HG03135 (cell line): ENCODE measurements around the gene IFRD1.

Experiments
- ATAC-seq: cut with Tn5 transposase; IDR thresholded peaks from one replicate; pipeline ENCODE4 v1.9.1; 2021; ENCODE audit warnings: mild to moderate bottlenecking, moderate library complexity; ENCODE audit not compliant: unreplicated experiment

Gene IFRD1, protein sequence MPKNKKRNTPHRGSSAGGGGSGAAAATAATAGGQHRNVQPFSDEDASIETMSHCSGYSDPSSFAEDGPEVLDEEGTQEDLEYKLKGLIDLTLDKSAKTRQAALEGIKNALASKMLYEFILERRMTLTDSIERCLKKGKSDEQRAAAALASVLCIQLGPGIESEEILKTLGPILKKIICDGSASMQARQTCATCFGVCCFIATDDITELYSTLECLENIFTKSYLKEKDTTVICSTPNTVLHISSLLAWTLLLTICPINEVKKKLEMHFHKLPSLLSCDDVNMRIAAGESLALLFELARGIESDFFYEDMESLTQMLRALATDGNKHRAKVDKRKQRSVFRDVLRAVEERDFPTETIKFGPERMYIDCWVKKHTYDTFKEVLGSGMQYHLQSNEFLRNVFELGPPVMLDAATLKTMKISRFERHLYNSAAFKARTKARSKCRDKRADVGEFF

DNA sequence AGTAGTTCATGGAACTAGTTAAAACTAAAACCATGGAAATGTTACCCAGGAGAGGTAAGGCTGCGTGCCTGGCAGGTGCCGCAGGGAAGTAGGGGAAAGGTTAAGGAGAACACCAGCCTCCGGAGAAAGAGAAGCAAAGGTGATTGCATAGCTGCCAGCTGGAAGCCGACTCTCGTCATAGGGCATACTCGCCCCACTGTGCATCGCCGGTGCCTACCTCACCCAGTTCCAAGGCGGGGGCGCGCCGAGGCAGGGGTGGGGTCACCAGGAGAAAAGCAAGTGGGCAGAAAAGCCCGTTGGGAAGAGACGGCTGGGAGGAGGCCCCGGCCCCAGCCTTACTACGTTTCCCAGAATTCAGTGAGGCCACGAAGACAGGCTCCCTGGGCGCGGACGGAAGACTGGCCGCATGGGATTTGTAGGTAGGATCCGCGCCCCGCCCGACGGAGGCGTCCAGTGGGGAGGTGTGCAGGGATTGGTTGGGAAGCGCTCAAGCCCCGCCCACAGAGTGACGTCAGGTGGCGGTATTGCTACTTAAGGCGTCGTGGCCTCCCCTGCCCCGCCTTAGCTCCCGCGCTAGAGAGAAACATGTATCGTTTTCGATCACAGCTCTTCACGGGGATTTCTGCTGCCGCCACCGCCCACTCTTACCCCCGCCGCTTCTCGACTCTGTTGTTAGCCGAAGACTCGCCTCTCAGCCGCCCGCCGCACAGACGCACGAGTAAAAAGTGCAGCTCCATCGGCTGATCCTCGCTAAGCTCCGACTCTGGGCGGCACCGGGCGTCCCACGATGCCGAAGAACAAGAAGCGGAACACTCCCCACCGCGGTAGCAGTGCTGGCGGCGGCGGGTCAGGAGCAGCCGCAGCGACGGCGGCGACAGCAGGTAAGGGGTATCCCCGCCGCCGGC, at the start of gene IFRD1:
Gene IFRD1, plus strand, starts transcription at position 559 of the 905 bp plus-strand sequence. Its CDS starts 229 bp downstream, at position 788.
- ATAC-seq: peak; percentile 76

DNA sequence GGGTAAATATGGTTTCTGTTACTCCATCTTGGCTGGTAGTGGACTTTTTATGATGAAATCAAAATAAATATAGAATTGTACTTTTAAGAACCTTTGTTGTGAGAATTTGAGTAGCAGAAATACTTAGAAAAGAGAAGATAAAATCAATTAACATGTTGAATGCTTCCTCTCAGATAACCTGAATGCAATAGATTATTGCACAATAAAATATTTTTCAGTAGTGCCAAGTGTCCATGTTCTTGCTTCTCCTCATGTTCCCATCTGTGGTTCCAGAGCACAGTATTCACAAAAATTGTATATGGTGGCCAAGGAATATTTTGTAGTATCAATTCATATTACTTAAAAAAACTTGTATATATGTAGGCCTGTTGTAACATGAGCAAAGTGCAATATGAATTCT, 45.9 kb upstream of the IFRD1 start:
- no peak for ATAC-seq

DNA sequence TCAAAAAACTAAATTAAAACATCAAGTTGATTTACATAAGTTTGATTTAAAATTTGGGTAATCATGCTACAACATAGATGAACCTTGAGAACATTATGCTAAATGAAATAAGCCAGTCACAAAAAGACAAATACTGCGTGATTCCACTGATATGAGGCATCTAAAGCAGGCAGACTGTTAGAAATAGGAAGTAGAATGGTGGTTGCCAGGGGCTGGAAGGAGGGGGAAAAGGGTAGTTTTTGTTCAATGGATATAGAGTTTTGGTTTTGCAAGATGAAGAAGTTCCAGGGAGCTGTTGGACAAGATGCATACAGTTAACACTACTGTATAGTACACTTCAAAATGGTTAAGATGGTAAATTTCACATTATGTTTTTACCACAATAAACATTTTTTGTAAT, 45.0 kb upstream of the IFRD1 start:
- ATAC-seq: no peak

DNA sequence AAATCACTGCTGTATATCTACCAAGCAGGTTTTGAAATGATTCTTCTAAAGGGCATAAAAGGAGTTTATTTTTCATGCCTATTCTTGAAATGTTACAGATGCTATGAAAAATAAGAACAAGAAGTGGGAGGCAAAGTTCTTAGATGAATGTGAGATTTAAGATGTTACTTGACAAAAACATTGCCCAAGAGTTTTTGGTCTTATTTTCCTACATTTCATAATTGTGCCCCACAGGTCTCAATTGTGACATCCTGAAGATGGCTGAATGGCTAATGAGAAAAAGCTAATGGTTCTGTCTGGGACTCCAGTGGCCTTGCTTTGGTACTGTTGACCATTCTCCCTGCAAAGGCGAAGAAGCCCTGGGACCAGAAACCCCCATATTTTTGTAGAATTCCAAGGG, 43.0 kb upstream of the IFRD1 start:
- ATAC-seq: no peak

DNA sequence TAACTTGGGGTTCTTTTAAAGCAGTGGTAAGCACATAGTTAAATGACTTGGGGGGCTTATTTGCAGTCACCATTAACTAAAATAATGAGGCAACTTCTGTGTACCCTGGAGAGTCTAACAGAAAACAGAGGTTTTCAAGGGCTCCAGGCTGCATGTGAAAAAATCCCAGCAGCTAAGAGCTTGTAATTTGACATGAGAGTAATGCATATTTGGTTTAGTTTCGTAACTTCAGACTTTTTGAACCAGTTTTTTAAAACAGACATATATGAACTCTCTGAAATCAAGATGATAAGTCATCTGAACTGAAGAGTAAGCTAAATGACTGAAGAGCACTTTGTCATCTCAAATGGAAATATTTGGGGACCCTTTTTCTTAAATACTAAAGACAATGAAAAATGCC, 40.2 kb upstream of the IFRD1 start:
- ATAC-seq: no peak

DNA sequence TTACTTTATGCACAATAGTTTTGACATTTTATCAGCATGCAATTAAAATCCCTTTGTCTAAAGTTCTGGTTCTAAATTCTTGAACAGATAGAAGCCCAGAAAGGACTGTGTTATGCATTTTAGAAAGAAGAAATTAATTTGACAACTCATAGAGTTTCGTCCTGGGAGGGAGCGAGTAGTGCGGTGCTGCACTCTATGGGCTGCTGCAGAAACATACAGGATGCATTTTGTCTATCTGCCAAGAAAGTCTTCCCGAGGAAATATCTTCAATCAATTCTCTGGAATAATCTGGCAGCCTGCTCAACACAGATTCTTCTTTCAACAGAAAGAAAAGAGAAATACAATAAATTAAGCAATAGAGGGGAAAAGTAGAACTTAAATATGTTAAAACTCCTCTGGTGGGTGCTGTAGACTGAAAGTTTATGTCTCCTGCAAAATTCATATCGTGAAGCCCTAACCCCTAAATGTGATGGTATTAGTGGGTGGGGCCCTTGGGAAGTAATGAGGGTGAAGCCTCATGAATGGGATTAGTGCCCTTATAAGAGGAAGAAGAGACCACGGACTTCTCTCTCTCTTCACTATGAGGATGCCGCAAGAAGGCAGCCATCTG, 39.0 kb upstream of the IFRD1 start:
- ATAC-seq: no peak

DNA sequence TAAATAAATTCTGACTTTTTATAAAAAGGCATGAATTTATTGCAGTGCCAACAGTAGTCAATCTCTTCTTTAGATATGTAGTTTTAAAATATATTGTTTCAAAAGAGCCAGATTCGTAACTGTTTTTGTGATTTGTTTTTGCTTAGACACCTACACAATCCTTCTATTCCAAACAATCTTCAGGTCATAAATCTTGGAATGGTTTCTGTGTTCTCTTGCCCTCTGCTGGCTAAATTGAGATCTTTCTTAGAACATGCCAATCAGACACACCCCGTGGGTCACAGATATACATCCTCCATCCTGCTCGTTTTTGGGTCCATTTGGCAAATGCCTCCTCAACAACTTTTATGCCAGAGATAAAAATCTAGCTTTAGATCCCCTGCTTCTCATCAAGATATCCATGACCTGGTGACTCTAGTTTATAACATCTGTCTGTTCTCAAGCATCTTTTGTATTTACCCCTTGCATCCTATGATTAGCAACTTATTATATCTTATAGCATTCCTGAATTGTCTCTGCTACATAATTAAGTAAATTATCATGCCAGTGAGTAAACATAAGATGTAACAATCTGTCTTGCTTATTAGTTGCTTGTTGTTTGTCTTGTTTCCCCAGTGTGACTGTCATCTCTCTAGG, 35.3 kb upstream of the IFRD1 start:
- no peak for ATAC-seq

DNA sequence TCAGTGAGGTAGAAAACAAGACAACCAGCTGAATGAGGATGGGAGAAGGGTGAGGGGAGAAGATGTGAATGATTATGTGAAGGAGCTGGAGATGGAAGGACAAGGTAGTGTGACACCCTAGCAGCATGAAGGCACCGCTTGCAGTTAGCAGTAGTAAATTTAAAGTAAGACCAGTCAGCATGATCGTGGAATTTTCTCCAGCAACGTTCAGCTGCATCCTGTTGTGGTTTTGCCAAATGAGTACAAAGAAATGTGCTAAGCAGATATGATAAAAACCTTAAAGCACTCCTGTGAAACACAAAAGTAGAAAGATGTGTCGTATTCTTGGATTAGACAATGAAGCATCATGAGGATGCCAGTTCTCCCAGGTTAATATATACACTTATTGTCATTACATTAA, 34.1 kb upstream of the IFRD1 start:
- ATAC-seq: no peak

DNA sequence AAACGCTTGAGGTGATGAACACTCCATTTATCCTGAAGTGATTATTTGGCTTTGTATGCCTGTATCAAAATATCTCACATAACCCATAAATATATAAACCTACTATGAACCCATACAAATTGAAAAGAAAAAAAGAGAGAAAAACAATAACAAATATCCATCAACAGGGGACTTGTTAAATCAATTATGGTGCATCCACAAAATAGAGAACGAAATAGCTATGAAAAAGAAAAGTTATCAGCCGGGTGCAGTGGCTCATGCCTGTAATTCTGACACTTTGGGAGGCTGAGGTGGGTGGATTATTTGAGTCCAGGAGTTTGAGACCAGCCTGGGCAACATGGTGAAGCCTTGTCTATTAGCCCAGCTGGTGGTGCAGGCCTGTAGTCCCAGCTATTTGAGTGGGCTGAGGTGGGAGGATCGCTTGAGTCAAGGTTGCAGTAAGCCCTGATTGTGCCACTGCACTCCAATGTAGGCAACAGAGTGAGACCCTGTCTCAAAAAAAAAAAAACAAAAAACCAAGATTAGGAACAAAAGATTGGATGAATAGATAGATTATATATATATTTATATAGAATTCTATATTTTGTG, 30.6 kb upstream of the IFRD1 start:
- ATAC-seq: no peak

DNA sequence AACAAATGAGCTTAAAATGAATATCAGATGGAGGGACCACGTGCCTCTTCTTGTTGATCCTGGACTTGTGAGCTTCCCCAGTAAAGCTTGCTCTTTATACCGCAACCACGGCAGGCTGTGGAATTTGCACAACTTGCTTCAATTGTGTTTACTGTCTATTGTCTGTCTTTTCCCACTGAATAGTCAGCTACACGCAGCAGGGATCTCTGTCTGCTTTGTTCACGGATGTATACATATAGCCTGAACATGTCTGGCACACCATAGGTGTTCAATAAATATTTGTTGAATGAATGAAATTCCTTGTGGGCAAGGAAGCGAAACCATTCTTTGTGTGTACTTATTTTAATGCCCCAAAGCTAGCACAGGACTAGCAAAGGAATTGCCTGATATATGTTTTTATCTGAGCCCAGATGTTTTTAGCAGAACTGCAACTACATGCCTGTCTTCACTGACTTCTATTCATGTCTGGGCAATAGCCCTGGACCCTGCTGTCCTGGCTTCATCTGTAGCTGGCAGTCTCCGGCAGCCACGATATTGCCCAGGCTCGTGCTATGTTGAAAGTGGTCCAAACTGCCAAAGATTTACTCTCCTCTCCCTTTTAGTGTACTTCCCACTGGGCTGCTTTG, 29.9 kb upstream of the IFRD1 start:
- ATAC-seq: no peak

DNA sequence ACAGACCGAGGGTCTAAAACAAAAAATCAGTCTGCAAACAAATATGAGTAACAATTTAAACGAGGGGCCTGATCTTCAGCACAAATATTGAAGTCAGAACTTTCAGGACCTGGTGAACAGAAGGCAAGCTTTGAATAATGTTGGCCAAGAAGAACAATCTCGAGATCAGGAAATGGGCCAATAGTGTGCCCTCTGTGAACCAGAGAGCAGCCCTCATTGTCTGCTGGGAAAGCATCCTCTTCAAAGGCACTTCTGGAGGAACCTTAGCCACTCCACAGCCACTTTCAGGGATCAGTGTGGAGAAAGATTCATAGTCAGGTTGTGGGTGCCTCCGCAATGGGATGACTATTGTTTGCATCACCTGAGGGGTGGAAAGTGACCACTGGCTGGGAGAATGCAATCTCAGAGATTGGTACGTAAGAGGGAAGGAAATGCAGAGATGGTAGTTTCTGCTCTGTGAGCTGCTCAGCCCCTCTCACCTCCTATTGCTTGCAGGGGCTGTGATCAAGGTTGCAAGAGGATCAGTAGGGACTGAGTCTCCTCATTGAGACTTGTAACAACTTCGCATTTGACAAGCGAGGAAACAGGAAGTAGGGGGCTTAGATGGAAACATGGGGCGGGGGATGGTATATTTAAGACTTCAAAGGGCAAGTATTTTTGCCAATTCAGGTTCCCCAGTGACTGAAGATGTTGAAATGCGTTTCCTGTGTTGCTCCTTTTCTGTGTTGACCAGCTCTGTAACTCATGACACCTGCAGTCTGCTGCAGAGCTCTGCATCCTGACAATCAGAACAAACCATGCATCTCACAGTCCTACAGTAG, 28.4 kb upstream of the IFRD1 start:
- ATAC-seq: no peak

DNA sequence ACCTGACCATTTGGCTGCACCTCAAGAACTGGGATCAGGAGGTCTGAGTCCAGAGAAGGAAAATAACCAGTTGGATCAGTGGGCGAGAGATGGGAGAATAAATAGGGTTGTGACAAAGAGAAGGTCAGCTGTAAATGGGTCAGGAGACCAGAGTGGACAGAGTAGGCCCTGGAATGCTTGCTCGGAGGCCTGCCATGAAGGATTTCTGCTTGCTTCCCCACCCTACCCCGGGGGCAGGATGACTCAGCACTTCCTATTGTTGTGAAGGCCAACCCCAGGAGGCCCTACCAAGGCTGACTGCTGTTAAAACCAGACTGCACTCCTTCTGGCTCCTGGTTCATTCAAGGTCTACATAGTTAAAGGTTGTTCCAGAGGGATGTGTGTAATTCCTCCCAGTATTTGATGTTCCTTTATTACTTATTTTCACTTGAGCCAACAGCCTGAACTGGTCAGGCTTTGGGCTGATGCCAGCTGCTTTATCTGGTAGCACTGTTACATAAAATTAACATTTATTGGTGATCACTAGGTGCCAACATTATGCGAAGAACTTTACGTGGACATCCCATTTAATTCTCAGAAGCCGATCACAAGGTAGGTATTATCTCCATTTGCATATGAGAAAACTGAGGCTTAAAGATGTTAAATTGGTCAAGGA, 27.3 kb upstream of the IFRD1 start:
- ATAC-seq: no peak

DNA sequence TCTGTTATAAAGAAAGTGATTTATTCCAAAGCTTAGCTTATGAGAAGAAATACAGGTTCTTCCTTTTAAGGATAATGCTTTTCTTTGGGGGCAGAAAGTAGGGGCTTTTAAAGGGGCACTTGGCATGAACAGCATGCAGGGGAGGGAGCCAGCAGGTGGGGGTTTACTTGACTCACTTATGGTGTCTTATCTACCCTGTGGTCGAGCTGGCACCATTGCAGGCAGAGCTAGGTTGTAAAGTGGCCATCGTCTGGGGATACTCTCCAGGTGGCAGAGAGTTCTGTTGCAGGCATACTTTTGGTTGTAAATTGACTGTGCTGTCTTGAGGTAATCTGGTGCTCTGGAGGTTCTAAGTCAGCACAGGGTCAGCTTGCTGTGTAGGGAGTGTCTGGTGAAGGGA, 26.3 kb upstream of the IFRD1 start:
- ATAC-seq: no peak

DNA sequence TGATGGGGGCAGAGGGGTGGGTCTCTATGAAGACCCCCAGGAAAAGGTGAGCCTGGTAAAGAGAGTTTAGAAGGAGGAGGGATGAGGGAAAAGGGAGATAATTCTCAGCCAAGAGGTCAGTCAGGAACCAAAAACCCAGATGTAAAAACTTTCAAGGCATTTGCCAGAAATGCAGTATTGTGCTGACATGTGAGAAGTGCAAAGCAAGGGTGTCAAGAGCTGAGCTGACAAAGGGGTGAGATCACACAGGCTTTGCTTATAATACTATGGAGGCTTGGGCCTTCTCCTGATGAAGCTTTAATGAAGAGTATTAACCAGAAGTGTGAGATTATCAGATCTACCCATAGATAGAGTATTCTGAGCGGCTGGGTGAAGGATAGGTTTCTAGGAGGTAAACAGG, 22.3 kb upstream of the IFRD1 start:
- ATAC-seq: no peak

DNA sequence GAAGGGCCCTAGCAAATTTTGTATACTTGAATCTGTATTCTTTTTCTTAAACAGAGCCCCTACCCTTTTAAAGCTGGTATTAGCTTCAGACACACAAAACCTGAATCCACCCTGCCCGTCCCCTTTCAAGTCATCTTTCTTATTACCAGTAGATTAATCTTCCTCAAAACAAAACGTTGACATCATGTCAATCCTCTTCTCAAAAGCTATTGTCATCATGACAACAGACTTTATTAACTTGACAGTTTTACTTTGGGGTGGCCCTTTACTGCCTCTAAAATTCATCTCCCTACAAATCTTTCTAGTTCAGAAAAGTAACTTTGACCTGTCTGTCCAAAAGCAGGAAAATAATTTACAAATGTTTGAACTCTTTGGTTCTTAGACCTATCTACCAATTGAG, 21.5 kb upstream of the IFRD1 start:
- no peak for ATAC-seq

DNA sequence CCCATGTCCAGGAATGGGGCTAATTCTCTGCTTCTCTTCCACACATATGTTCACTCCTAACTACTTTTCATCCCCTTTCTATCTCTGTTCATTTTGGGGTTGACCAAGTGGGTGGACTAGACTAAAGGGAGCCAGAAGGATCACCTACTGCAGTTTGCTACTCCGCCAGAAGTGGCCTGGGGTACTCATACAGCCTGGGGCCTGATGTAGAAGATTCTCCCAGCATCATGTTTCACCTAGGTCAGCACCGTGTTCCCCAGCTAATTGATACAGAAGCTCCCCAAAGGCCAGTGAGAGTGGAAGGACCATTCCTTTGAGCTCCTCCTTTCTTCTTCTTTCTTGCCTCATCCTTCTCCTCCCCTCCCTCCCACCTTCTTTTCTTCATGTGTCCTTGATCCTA, 19.6 kb upstream of the IFRD1 start:
- no peak for ATAC-seq

DNA sequence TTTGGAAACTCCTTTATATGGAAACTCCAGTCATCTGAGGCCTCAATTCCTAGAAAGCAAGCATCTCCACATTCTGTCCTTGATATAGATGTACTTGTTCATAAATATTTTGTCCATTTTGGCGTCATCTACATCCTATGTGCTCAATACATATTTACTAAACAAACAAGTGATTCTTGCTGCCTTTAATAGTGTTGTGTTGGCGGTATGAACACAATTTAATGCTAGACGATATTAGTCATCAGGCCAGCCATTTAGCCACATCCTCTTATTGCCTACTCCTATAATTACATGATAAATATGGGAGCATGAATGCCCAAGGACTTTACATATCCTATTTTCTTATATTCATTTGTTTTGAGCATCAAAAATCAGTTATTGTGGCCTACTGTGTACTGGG, 18.5 kb upstream of the IFRD1 start:
- no peak for ATAC-seq

DNA sequence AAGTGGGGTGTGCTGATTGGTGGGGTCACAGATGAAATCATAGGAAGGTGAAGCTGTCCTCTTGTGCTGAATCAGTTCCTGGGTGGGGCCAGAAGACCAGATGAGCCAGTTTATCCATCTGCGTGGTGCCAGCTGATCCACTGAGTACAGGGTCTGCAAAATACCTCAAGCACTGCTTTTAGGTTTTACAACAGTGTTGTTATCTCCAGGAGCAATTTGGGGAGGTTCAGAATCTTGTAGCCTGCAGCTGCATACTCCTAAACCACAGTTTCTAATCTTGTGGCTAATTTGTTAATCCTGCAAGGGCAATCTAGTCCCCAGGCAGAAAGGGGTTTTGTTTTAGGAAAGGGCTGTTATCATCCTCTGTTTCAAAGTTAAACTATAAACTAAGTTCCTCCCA, 17.0 kb upstream of the IFRD1 start:
- no peak for ATAC-seq

DNA sequence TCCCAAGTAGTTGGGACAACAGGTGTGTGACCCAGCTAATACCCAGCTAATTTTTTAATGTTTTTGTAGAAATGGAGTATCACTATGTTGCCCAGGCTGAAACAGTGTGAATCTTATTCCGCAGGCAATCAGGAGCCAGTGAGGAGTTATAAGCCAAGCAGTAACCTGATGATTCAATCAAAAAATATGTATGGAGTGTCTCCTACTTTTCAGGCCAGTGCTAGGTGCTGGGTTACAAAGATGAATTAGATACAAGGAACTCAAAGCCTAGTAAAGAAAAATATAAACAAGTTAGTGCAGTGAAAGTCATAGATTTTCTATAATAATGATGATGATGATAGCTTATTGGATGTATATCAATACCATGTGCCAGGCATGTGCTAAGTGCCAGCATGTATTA, 13.2 kb upstream of the IFRD1 start:
- no peak for ATAC-seq
